Activated CD4-positive, CD25-positive, alpha-beta regulatory T cell treated with anti-CD3 and anti-CD28 coated beads, Interleukin-2, amount 50 U/mL, for 24 hours (primary cell): ENCODE data around the gene SNRK.

ENCODE experiments used
- ATAC-seq, 2 donors: fragments of 150-1000 bp; cut with Tn5 transposase; one replicate each; pipeline ENCODE4 v1.10.0; 2021; ENCODE audit warnings: mild to moderate bottlenecking in 1 of 2, moderate library complexity in 1 of 2

The SNRK gene

DNA sequence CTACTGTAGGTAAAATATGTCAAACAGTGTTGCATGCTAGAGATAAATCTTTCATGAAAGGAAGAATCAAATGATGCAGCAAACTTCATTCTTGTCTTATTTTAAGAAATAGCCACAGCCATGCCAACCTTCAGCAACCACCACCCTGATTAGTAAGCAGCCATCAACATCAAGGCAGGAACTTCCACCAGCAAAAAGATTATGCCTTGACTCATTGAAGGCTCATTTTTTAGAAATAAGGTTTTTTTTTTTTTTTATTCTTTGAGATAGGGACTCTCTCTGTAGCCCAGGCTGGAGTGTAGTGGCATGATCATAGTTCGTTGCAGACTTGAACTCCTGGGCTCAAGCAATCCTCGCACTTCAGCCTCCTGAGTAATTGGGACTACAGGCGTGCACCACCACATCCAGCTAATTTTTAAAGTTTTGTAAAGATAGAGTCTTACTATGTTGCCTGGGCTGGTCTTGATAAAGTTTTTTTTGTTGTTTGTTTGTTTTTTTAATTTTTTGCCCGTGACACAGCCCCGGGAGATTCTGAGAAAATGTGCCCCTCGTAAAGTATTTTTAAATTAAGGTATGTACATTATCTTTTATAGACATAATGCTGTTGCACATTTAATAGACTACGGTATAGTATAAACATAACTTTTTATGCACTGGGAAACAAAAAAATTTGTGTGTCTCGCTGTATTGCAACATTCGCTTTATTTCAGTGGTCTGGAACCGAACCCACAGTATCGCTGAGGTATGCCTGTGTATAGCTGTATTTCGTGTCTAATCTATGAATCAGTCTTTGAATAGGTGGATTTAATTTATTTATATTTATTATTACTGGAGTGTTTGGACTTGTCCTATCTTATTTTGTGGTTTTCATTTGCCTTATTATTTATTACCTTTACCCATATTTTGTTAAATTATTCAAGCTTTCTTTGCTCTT is 23.3 kb downstream of the SNRK start:
- ATAC-seq, result peak; percentile 17 to 36

- no peak for ATAC-seq
Measured at GRCh38 chr3:43316783-43317460, 30.6 kb downstream of the SNRK start.

- no peak for ATAC-seq
Measured at GRCh38 chr3:43317461-43318316, 31.3 kb downstream of the SNRK start.

- no peak for ATAC-seq
Measured at GRCh38 chr3:43319376-43319775, 33.0 kb downstream of the SNRK start.

DNA sequence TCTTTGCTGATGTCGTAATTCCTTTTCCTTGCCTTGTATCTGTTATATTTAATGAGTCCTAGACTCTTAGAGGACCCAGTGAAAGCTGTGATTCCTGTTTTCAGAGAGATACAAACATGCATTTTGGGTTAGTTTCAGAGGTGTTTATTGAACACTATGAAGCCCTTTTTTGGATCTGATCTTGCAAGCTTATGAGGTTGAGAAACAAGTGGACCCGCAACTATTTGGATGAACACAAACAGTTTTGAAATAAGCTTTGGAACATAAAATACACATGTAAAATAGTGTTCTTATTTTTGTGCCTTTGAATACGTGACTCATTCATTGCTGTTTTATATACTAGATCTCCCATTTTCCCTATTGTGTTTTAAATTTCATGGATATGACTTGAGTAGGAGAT is 33.5 kb downstream of the SNRK start:
- ATAC-seq, result no peak

GRCh38 chr3:43320288-43320687 is 33.9 kb downstream of the SNRK start:
- peak; percentile 24 to 51 for ATAC-seq

GRCh38 chr3:43323541-43323940 is 37.2 kb downstream of the SNRK start:
- no peak for ATAC-seq

DNA sequence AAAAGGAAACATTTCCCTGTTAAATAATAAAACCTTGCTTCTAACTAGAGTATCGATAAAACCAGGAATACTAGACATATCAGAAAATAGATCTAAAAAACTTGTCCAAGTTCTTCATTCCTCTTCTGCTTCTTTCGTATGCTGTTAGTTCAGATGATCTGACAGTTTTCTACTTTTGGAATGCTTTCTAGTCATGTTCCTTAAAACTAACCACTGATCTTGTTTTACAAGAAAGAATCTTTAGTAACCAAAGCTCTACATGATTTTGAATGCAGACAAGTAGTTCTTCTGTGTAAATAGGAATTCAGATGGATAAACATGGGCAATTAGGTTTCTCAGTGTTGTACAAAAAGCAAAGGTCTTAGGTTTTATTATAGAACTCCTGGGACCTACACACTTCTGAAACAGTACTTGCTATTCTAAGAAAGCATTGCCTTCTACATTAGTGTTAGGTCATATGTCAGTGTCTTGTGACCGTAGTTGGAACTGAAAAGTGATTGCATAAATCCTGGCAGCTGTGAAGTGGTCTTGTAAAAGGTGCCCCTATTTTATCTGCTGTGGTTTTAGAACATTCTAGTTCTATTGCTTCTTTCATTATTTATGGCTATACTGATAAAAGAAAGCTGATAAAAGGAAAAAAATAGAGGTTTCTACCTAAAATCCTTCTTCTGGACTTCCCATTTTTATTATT is 40.7 kb downstream of the SNRK start:
- ATAC-seq, result peak in 1 of 2 donors; percentile 33

DNA sequence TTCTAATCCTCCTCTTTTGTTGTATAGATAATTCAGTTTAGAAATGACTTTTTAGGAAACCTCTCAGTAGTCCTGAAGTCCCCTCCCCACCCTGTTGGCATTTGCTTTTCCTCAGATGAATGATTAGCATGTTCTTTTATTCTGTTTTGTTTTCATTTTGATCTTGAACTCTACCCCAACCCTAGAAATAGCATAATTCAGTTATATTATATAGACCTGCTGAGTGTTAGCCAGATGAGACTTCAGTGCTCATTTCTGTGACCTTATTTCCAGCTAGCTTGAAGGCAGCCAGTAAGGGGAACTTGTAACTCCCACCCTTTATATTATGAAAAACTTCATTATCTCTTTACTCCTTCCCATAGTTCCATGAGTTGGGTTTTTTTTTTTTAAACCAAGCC is 41.2 kb downstream of the SNRK start:
- peak in 1 of 2 donors; percentile 51 for ATAC-seq

DNA sequence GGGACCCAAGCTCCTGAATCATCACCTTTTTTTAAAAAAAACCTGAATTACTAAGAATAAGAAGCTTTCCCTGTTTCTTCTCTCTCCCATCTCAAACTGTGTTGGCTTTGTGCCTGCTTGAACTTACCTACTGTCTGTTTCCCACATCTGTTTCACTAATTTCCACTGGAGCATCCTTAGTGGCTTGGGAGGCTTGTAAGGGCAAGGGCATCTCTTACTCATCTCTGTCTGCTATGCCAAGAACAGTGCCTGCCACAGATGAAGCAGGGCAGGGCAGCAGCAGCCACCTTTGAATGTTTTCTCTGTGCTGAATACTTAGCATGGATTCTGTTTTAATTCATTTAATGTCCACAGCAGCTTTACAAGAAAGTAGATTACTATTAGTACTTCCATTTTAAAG is 42.3 kb downstream of the SNRK start:
- ATAC-seq, result no peak

GRCh38 chr3:43330981-43331380 is 44.6 kb downstream of the SNRK start:
- no peak for ATAC-seq

GRCh38 chr3:43331381-43331780 is 45.0 kb downstream of the SNRK start:
- no peak for ATAC-seq

- ATAC-seq, result no peak
Measured at GRCh38 chr3:43334976-43335375, 48.6 kb downstream of the SNRK start.

DNA sequence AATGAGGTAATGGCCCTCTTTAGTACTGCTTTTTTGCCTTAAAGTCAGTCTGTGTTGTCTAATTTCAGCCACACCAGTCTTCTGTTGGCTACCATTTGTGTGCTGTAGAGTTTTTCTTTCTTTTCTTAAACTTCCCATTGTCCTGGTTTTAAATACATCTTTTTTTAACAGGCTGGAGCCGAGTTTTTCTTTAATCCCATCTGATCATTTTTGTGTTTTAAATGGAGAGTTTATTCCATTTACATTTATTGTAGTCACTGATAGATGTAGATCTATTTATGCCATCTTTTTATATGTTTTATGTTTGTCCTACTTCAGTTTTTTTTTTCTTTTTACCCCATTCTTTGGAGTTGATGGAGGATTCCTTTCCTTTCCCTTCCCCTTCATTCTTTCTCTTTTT is 49.5 kb downstream of the SNRK start:
- ATAC-seq, result no peak

GRCh38 chr3:43338295-43338694 is 52.0 kb downstream of the SNRK start:
- no peak for ATAC-seq

GRCh38 chr3:43340403-43340802 is 54.1 kb downstream of the SNRK start:
- no peak for ATAC-seq

- ATAC-seq, result no peak
Measured at GRCh38 chr3:43341788-43342187, 55.4 kb downstream of the SNRK start.

DNA sequence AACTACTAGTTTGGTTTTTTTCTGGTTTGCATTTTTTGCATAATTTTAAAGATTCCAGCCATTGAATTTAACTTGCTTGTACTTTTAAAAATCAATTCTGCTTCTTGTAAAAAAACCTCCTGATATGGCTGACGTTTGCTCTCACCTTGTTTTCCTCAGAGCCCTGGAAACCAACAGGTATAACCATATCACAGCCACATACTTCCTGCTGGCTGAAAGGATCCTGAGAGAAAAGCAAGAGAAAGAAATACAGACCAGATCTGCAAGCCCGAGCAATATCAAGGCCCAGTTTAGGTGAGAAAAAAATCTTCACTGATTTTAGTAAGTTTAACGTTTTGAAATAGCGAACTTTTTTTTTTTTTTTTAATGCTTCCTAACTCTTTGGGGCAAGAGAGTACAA is 56.8 kb downstream of the SNRK start:
- ATAC-seq, result no peak

DNA sequence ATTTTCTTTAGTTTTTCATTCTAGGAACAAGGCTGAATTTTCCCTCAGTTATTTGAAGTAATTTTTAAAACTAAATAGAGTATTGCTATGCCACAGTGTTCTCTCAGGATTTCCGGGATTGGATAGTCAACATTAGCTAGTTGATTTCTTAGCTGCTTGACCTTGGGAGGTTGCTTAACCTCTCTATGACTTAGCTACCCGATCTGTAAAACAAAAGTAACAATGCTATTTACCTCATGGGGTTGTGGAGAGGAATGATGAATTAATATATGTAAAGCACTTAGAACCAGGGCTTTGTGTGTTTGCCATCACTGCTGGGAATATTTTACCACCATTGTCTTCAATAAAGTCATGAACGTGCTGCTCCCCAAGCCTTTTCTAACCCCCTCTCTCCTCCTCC is 57.5 kb downstream of the SNRK start:
- no peak for ATAC-seq

DNA sequence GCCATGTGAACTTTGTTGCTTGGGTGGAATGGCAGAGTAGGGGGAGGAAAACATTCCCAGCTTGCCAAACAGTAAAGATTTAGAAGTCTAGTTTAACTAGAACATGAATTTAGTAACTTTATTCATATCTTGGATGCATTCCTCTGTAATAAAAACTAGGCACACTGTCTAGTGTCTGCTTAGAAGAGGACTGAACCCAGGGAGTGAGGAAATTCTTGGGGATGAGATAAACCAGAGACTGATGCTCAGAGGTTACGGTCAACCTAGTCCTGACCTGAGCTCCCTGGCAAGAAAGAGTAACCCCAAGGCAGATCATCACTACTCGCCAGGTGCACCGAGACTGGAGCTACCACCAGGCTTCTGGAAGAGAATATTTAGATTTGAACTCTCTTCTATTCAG is 58.2 kb downstream of the SNRK start:
- ATAC-seq, result no peak

- ATAC-seq, result no peak
Measured at GRCh38 chr3:43345246-43345645, 58.9 kb downstream of the SNRK start.

DNA sequence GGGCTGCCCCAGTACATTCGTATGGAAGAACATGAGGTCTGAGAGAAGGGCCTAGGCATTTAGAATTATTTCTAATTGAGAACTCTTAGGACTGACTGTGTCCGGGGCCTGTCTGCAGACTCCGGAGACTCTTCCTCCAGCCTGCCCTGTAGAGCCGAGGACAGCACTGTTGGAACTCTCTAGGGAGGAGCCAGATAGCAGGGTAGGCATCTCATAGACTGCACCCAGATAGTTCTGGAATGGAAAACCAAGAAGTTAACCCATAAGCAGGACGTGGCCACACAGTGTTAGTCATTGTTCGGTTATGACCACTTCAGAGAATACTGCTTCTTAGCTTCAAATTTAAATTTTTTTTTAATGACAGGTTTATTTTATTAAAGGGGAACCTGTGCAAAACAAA is 59.5 kb downstream of the SNRK start:
- ATAC-seq, result peak; percentile 83 to 92
